Keratinocyte (primary cell): ENCODE data around the gene CSAG1. TPM values are rescaled to one million over a fixed set of nuclear protein-coding genes. Genes with fewer than 3 reads are reported as not detected.
"Not testable (repeated sequence)": the region's sequence is repeated elsewhere in the genome, so short reads cannot be mapped to it uniquely, and the experiment has no call there.

ENCODE experiments used
- DNase-seq: peaks from one replicate; pipeline ENCODE4 v3.0.0-alpha.2; 2011; ENCODE audit warnings: low read depth, missing footprints, low spot score
- FAIRE-seq: peaks from 2 replicates; lab custom pipeline; 2011; peaks lifted over from hg19 to GRCh38; lab: Jason Lieb, UNC
- H2AFZ ChIP-seq: 2 replicates; pipeline ENCODE4 v1.6.0; 2012; ENCODE audit warnings: low read length, control low read depth, inconsistent platforms; ENCODE audit not compliant: control insufficient read depth
- H3K27ac ChIP-seq: 2 replicates; pipeline ENCODE4 v1.5.1; 2011; ENCODE audit warnings: low read length; ENCODE audit not compliant: control insufficient read depth, insufficient read depth
- H3K27me3 ChIP-seq: 3 replicates; pipeline ENCODE4 v1.6.0; 2011; ENCODE audit warnings: low read length; ENCODE audit not compliant: control insufficient read depth, insufficient read depth; ENCODE audit errors: extremely low read depth
- H3K36me3 ChIP-seq, 2 experiments: 2 replicates in 1 of 2; 3 replicates in 1 of 2; pipeline ENCODE4 v1.5.1; 2011; ENCODE audit warnings: low read length in 2 of 2, mild to moderate bottlenecking in 1 of 2; ENCODE audit not compliant: control insufficient read depth in 2 of 2, insufficient read depth in 2 of 2; ENCODE audit errors: extremely low read depth in 1 of 2
- H3K4me1 ChIP-seq: 3 replicates; pipeline ENCODE4 v1.5.1; 2011; ENCODE audit warnings: low read length; ENCODE audit not compliant: control insufficient read depth, insufficient read depth; ENCODE audit errors: extremely low read depth
- H3K4me2 ChIP-seq: 3 replicates; pipeline ENCODE4 v1.6.0; 2011; ENCODE audit warnings: low read depth, low read length; ENCODE audit not compliant: control insufficient read depth, insufficient read depth; ENCODE audit errors: extremely low read depth
- H3K4me3 ChIP-seq, 3 experiments: fragments of 200-600 bp in 1 of 3; sonication (generic) in 1 of 3; 2 replicates in 2 of 3; 3 replicates in 1 of 3; pipeline ENCODE4 v1.5.1; 2011 to 2016; ENCODE audit warnings: low read length in 3 of 3, mild to moderate bottlenecking in 3 of 3, control low read depth in 2 of 3, inconsistent platforms in 1 of 3, low read depth in 1 of 3, mixed read lengths in 1 of 3, mixed run types in 1 of 3, moderate library complexity in 1 of 3; ENCODE audit not compliant: control insufficient read depth in 2 of 3, insufficient read depth in 2 of 3; ENCODE audit errors: extremely low read depth in 1 of 3
- H3K79me2 ChIP-seq: 2 replicates; pipeline ENCODE4 v1.6.0; 2012; ENCODE audit warnings: low read length; ENCODE audit not compliant: control insufficient read depth, insufficient read depth
- H3K9ac ChIP-seq: 3 replicates; pipeline ENCODE4 v1.6.0; 2011; ENCODE audit warnings: low read length; ENCODE audit not compliant: control insufficient read depth, insufficient read depth; ENCODE audit errors: extremely low read depth
- H3K9me1 ChIP-seq: 3 replicates; pipeline ENCODE4 v1.6.0; 2011; ENCODE audit warnings: low read length; ENCODE audit not compliant: control insufficient read depth, insufficient read depth; ENCODE audit errors: extremely low read depth
- H3K9me3 ChIP-seq: 2 replicates; pipeline ENCODE4 v1.5.1; 2012; ENCODE audit warnings: low read depth, low read length; ENCODE audit not compliant: control insufficient read depth
- H4K20me1 ChIP-seq: 3 replicates; pipeline ENCODE4 v1.6.0; 2011; ENCODE audit warnings: low read length; ENCODE audit not compliant: control insufficient read depth, insufficient read depth; ENCODE audit errors: extremely low read depth
- dilution Hi-C: fragments of 300-500 bp; cut with MboI; formaldehyde crosslinking; loops from one replicate; pipeline ENCODE4 v1.7.0; 2020; ENCODE audit warnings: low sequenced_read_pairs; ENCODE audit not compliant: extremely low pct_ligation_motif_present
- polyA plus RNA-seq, 5 experiments: library from polyadenylated mRNA; depleted of rRNA in 3 of 5; stranded (reverse) in 3 of 5; stranded (forward) in 1 of 5; unstranded in 1 of 5; fragments of >200 nt; gene quantifications; 1 replicate in 1 of 5; 2 replicates in 3 of 5; 3 replicates in 1 of 5; pipeline versions ENCODE4 v1.2.1 to v1.2.3, GENCODE V29; 2011 to 2012; ENCODE audit warnings: missing spikeins in 2 of 5, low read depth in 1 of 5, low replicate concordance in 1 of 5

The CSAG1 gene
- polyA plus RNA-seq, 1 donor (not counting 4 experiments of a cell fraction or from before 2014, with no cell fraction given), result not detected

- H3K36me3 ChIP-seq, H3K4me1 ChIP-seq, FAIRE-seq, DNase-seq, H3K27ac ChIP-seq, H3K9me1 ChIP-seq, H3K9ac ChIP-seq, H3K27me3 ChIP-seq, dilution Hi-C loops, H4K20me1 ChIP-seq, H3K4me2 ChIP-seq, H3K9me3 ChIP-seq, H3K79me2 ChIP-seq, H2AFZ ChIP-seq, H3K4me3 ChIP-seq: not testable (repeated sequence)
Measured at GRCh38 chrX:152713815-152714787, 19.4 kb downstream of the CSAG1 start, which contains the start of gene MAGEA2B. Gene MAGEA2B (plus strand): TSS chrX:152714628. CDS start chrX:152717107, 2,479 bp downstream.

GRCh38 chrX:152713195-152713594 is 20.3 kb downstream of the CSAG1 start:
- H3K4me3 ChIP-seq, H3K4me1 ChIP-seq, dilution Hi-C loops, FAIRE-seq, H3K4me2 ChIP-seq, H3K36me3 ChIP-seq, H3K27me3 ChIP-seq, H3K27ac ChIP-seq, H2AFZ ChIP-seq, H4K20me1 ChIP-seq, H3K9me1 ChIP-seq, H3K79me2 ChIP-seq, H3K9me3 ChIP-seq, DNase-seq, H3K9ac ChIP-seq: not testable (repeated sequence)

GRCh38 chrX:152709173-152709572 is 24.3 kb downstream of the CSAG1 start, which contains the start of gene CSAG2:
Gene CSAG2 (minus strand): TSS chrX:152709273. CDS start chrX:152709112, 161 bp downstream.
- H3K27me3 ChIP-seq, FAIRE-seq, dilution Hi-C loops, H3K9me1 ChIP-seq, DNase-seq, H3K4me2 ChIP-seq, H3K27ac ChIP-seq, H3K9ac ChIP-seq, H2AFZ ChIP-seq, H4K20me1 ChIP-seq, H3K9me3 ChIP-seq, H3K4me3 ChIP-seq, H3K79me2 ChIP-seq, H3K4me1 ChIP-seq, H3K36me3 ChIP-seq: not testable (repeated sequence)

GRCh38 chrX:152706500-152706899 is 27.0 kb downstream of the CSAG1 start:
- dilution Hi-C loops, H3K9me3 ChIP-seq, H4K20me1 ChIP-seq, H3K27ac ChIP-seq, H3K9ac ChIP-seq, FAIRE-seq, H3K27me3 ChIP-seq, H3K4me3 ChIP-seq, H3K4me2 ChIP-seq, DNase-seq, H3K4me1 ChIP-seq, H3K36me3 ChIP-seq, H3K79me2 ChIP-seq, H2AFZ ChIP-seq, H3K9me1 ChIP-seq: not testable (repeated sequence)

- H3K4me3 ChIP-seq, dilution Hi-C loops, DNase-seq, H3K27me3 ChIP-seq, H3K9me3 ChIP-seq, H4K20me1 ChIP-seq, H3K9me1 ChIP-seq, H3K27ac ChIP-seq, H3K4me2 ChIP-seq, H3K9ac ChIP-seq, H2AFZ ChIP-seq, FAIRE-seq, H3K79me2 ChIP-seq, H3K4me1 ChIP-seq, H3K36me3 ChIP-seq: not testable (repeated sequence)
Measured at GRCh38 chrX:152700390-152700789, 33.1 kb downstream of the CSAG1 start.
